ENCODE data around the gene SERPIND1. TPM values are rescaled to one million over a fixed set of nuclear protein-coding genes. Genes with fewer than 3 reads are reported as not detected.

Gene SERPIND1
- total and polyA plus RNA-seq, 2 of the 8 experiments (the other 6 are each of a cell fraction or from before 2014, with no cell fraction given) = not detected

- TF ChIP-seq TEAD4 (IDR thresholded peaks at IDR 0.05; ENCODE audit: low read depth, low read length) (no peak), SP4 (IDR thresholded peaks at IDR 0.05; ENCODE audit: low read length) (no peak), HDAC2 (IDR thresholded peaks at IDR 0.05; ENCODE audit: borderline replicate concordance in 1 of 2, low read depth in 2 of 2, low read length in 2 of 2) (no peak), POLR2A (IDR thresholded peaks at IDR 0.05; ENCODE audit: control extremely low read depth in 1 of 2, low read depth in 2 of 2, low read length in 2 of 2) (no peak), EZH2 (IDR thresholded peaks at IDR 0.05; ENCODE audit: low read depth, low read length, severe bottlenecking) (no peak)
These were observed 55.7 kb downstream of the SERPIND1 start (continued) for GRCh38 chr22:20829491-20830134.

Data from H1 (cell line).